SK-N-SH treated with all-trans-retinoic acid at 6 μM for 48 hours (cell line): ENCODE results near the gene C1orf141.

Experiments
- ZNF8 ChIP-seq: fragments of 450-650 bp; formaldehyde crosslinking; IDR thresholded peaks from 2 replicates; pipeline ENCODE4 v1.5.0; 2020; ENCODE audit warnings: mild to moderate bottlenecking, moderate library complexity
- TF ChIP-seq, protein P1 (sequence below): fragments of 250-450 bp; sonication (Bioruptor Pico); IDR thresholded peaks from 2 replicates; pipeline ENCODE4 v1.8.0; 2020; ENCODE audit warnings: mild to moderate bottlenecking, moderate library complexity, borderline replicate concordance

DNA sequence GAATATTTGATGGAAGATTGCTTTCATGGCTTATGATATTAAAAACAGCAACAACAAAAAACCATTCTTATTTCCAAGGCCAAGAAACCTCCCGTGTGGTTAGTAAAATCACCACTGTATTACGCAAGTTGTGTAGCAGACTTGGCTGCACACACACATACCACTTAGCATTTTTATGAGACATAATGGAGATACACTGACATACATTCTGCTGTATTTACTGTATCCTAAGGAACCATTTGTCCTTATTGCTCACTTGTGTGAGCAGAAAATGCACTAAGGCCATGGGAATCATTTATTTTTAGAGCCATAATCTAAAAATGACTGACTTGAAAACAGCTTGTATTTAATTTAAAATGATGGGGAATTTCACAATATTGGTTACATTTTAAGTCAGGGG is 584 bp upstream of the C1orf141 start:
- TF ChIP-seq, protein P1, sequence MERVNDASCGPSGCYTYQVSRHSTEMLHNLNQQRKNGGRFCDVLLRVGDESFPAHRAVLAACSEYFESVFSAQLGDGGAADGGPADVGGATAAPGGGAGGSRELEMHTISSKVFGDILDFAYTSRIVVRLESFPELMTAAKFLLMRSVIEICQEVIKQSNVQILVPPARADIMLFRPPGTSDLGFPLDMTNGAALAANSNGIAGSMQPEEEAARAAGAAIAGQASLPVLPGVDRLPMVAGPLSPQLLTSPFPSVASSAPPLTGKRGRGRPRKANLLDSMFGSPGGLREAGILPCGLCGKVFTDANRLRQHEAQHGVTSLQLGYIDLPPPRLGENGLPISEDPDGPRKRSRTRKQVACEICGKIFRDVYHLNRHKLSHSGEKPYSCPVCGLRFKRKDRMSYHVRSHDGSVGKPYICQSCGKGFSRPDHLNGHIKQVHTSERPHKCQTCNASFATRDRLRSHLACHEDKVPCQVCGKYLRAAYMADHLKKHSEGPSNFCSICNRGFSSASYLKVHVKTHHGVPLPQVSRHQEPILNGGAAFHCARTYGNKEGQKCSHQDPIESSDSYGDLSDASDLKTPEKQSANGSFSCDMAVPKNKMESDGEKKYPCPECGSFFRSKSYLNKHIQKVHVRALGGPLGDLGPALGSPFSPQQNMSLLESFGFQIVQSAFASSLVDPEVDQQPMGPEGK (CRISPR knock-in tag): 0 out of 2 replicates have a peak, but pooled peaks have one; percentile 12
- TF ChIP-seq ZNF8 (CRISPR knock-in tag): no peak
